KMS-11 (cell line): ENCODE measurements around the gene SYCP3.

Experiments used
- H2AFZ ChIP-seq: fragments of 200-600 bp; sonication (generic); 2 replicates; pipeline ENCODE4 v1.6.1; 2016; ENCODE audit warnings: antibody characterized with exemption, mixed run types, low read depth
- H3K27ac ChIP-seq: fragments of 200-600 bp; sonication (generic); 2 replicates; pipeline ENCODE4 v1.6.1; 2016; ENCODE audit warnings: mild to moderate bottlenecking, mixed run types
- H3K27me3 ChIP-seq: fragments of 200-600 bp; sonication (generic); 2 replicates; pipeline ENCODE4 v1.6.1; 2017; ENCODE audit warnings: mild to moderate bottlenecking, low read depth, mixed run types, moderate library complexity; ENCODE audit not compliant: insufficient read depth
- H3K36me3 ChIP-seq: fragments of 200-600 bp; sonication (generic); 2 replicates; pipeline ENCODE4 v1.6.1; 2017; ENCODE audit warnings: mild to moderate bottlenecking, mixed run types; ENCODE audit not compliant: insufficient read depth
- H3K4me1 ChIP-seq: fragments of 200-600 bp; sonication (generic); 2 replicates; pipeline ENCODE4 v1.6.1; 2016; ENCODE audit warnings: mild to moderate bottlenecking, low read depth, mixed run types; ENCODE audit not compliant: poor library complexity, severe bottlenecking
- H3K4me2 ChIP-seq: fragments of 200-600 bp; sonication (generic); 2 replicates; pipeline ENCODE4 v1.7.0; 2016; ENCODE audit warnings: mild to moderate bottlenecking, mixed run types
- H3K4me3 ChIP-seq: fragments of 200-600 bp; sonication (generic); IDR thresholded peaks from 2 replicates; pipeline ENCODE4 v1.6.1; 2017; ENCODE audit warnings: low read depth, low read length, mixed read lengths; ENCODE audit not compliant: insufficient read depth
- H3K79me2 ChIP-seq: fragments of 200-600 bp; sonication (generic); 2 replicates; pipeline ENCODE4 v1.6.1; 2016; ENCODE audit warnings: low read depth, mixed run types; ENCODE audit not compliant: insufficient read depth
- H3K9ac ChIP-seq: fragments of 200-600 bp; sonication (generic); 2 replicates; pipeline ENCODE4 v1.6.1; 2016; ENCODE audit warnings: mild to moderate bottlenecking, mixed run types
- H4K20me1 ChIP-seq: fragments of 200-600 bp; sonication (generic); 2 replicates; pipeline ENCODE4 v1.6.1; 2016; ENCODE audit warnings: mild to moderate bottlenecking, mixed run types; ENCODE audit not compliant: insufficient read depth
- CTCF ChIP-seq: fragments of 200-600 bp; sonication (generic); conservative IDR thresholded peaks from 2 replicates; pipeline ENCODE4 v1.6.1; 2017; ENCODE audit warnings: low read depth, mild to moderate bottlenecking, antibody characterized with exemption, low read length, moderate library complexity, mixed read lengths

Gene SYCP3

GRCh38 chr12:101707131-101707782, 32.0 kb downstream of the SYCP3 start:
- no peaks in the 10 kb centered on the region for H3K27me3 ChIP-seq
- H4K20me1 ChIP-seq, result no peaks in the 10 kb centered on the region
- H3K4me1 ChIP-seq, result peaks cover 9% of the 10 kb centered on the region
- H3K9ac ChIP-seq, result no peak overlapping the region
- H3K4me3 ChIP-seq, result no peak overlapping the region
- H3K27ac ChIP-seq, result no peak overlapping the region
- no peak overlapping the region for H3K4me2 ChIP-seq
- no peaks in the 10 kb centered on the region for H3K36me3 ChIP-seq
- no peak for TF ChIP-seq CTCF
- peaks cover 5% of the 10 kb centered on the region; the same call in 1 of the 2 replicates for H3K79me2 ChIP-seq
- H2AFZ ChIP-seq, result no peak overlapping the region

GRCh38 chr12:101706403-101706802, 32.9 kb downstream of the SYCP3 start:
- no peak for TF ChIP-seq CTCF
- H3K36me3 ChIP-seq, result no peaks in the 10 kb centered on the region
- peaks cover 9% of the 10 kb centered on the region for H3K4me1 ChIP-seq
- no peaks in the 10 kb centered on the region for H4K20me1 ChIP-seq
- H3K4me2 ChIP-seq, result no peak overlapping the region
- H3K9ac ChIP-seq, result no peak overlapping the region
- H3K27me3 ChIP-seq, result no peaks in the 10 kb centered on the region
- no peak overlapping the region for H3K27ac ChIP-seq
- no peak overlapping the region for H3K4me3 ChIP-seq
- peaks cover 8% of the 10 kb centered on the region; the same call in 1 of the 2 replicates for H3K79me2 ChIP-seq
- no peak overlapping the region for H2AFZ ChIP-seq

- H3K4me2 ChIP-seq, result no peak overlapping the region
- no peak for TF ChIP-seq CTCF
- no peak overlapping the region for H3K4me3 ChIP-seq
- H3K27me3 ChIP-seq, result no peaks in the 10 kb centered on the region
- peaks cover 16% of the 10 kb centered on the region; the same call in 1 of the 2 replicates for H3K79me2 ChIP-seq
- H3K4me1 ChIP-seq, result peaks cover 12% of the 10 kb centered on the region
- H3K9ac ChIP-seq, result no peak overlapping the region
- H4K20me1 ChIP-seq, result no peaks in the 10 kb centered on the region
- H2AFZ ChIP-seq, result no peak overlapping the region
- no peak overlapping the region for H3K27ac ChIP-seq
- H3K36me3 ChIP-seq, result no peaks in the 10 kb centered on the region
Measured at GRCh38 chr12:101703487-101703886, 35.8 kb downstream of the SYCP3 start.

GRCh38 chr12:101700299-101700820, 38.9 kb downstream of the SYCP3 start:
- H3K4me2 ChIP-seq, result no peak overlapping the region
- TF ChIP-seq CTCF, result no peak

More at GRCh38 chr12:101700299-101700820, 38.9 kb downstream of the SYCP3 start:
- H3K9ac ChIP-seq, result no peak overlapping the region
- H2AFZ ChIP-seq, result no peak overlapping the region
- H4K20me1 ChIP-seq, result no peaks in the 10 kb centered on the region
- no peaks in the 10 kb centered on the region for H3K27me3 ChIP-seq
- H3K36me3 ChIP-seq, result no peaks in the 10 kb centered on the region
- peaks cover 18% of the 10 kb centered on the region; the same call in 1 of the 2 replicates for H3K79me2 ChIP-seq
- H3K4me1 ChIP-seq, result peaks cover 15% of the 10 kb centered on the region
- no peak overlapping the region for H3K4me3 ChIP-seq
- no peak overlapping the region for H3K27ac ChIP-seq
